Measurements from ENCODE around the gene KCNH8.

DNA sequence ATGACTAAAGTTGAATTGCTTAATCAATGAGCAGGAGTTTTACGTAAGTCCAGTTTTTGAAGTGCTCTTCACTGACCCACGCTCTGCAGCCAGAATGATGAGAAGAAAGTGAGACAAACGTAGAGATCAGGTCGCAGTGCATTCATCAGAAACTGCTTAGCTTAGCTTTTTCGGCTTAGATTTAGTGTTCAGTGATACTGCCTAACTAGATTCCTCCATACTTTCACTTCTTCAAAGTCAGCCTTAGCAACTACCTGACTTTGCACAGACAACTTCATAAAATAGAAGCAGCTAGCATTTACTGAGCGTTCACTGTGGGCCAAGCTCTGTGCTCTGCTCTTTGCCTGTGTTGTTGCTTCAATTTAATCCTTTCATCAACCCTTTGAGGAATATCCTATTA, 116.1 kb downstream of the KCNH8 start:
- TF ChIP-seq, protein P1, sequence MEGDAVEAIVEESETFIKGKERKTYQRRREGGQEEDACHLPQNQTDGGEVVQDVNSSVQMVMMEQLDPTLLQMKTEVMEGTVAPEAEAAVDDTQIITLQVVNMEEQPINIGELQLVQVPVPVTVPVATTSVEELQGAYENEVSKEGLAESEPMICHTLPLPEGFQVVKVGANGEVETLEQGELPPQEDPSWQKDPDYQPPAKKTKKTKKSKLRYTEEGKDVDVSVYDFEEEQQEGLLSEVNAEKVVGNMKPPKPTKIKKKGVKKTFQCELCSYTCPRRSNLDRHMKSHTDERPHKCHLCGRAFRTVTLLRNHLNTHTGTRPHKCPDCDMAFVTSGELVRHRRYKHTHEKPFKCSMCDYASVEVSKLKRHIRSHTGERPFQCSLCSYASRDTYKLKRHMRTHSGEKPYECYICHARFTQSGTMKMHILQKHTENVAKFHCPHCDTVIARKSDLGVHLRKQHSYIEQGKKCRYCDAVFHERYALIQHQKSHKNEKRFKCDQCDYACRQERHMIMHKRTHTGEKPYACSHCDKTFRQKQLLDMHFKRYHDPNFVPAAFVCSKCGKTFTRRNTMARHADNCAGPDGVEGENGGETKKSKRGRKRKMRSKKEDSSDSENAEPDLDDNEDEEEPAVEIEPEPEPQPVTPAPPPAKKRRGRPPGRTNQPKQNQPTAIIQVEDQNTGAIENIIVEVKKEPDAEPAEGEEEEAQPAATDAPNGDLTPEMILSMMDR (IDR thresholded peaks at IDR 0.05; ENCODE audit: low read depth, low read length) = no peak
- no peak for TF ChIP-seq POLR2A (IDR thresholded peaks at IDR 0.05; ENCODE audit: extremely low read depth, insufficient read length)
- TF ChIP-seq MYC (IDR thresholded peaks at IDR 0.05; ENCODE audit: low read depth, low read length) = no peak
